A673 (cell line): ENCODE measurements around the gene FIGN. TPM values are rescaled to one million over a fixed set of nuclear protein-coding genes. Genes with fewer than 3 reads are reported as not detected.

ENCODE experiments used
- BruUV-seq: library from RNA; stranded (reverse); fragments of 400-500 nt; replicated peaks from 2 replicates; lab custom pipeline; 2021; lab: Mats Ljungman, UMichigan
- CTCF ChIA-PET: fragments of 300-600 bp; sonication (Branson Sonifier 250); formaldehyde crosslinking; loops from one replicate; lab custom pipeline; 2022; ENCODE audit warnings: antibody characterized with exemption; lab: Charles Lee
- POLR2A ChIA-PET: fragments of 300-600 bp; sonication (Branson Sonifier 250); formaldehyde crosslinking; loops from one replicate; lab custom pipeline; 2022; ENCODE audit warnings: antibody characterized with exemption; ENCODE audit not compliant: low non-redundant PET; lab: Charles Lee
- DNase-seq: peaks from one replicate; pipeline ENCODE4 v3.0.0-alpha.2; 2015; ENCODE audit warnings: low spot score
- H3K27ac ChIP-seq: fragments of 200-600 bp; sonication (generic); 2 replicates; pipeline ENCODE4 v1.5.1; 2016; ENCODE audit warnings: mixed run types, low read depth, mild to moderate bottlenecking, mixed read lengths, antibody characterized with exemption, low read length; ENCODE audit not compliant: poor library complexity, severe bottlenecking
- H3K27me3 ChIP-seq: fragments of 200-600 bp; sonication (generic); replicated peaks from 2 replicates; pipeline ENCODE4 v1.6.1; 2017; ENCODE audit warnings: mixed run types, low read depth, mild to moderate bottlenecking, mixed read lengths, antibody characterized with exemption, low read length; ENCODE audit not compliant: insufficient read depth, poor library complexity
- H3K36me3 ChIP-seq: fragments of 200-600 bp; sonication (generic); 2 replicates; pipeline ENCODE4 v1.6.1; 2016; ENCODE audit warnings: mixed run types, mild to moderate bottlenecking, mixed read lengths, antibody characterized with exemption, low read length; ENCODE audit not compliant: insufficient read depth, poor library complexity, severe bottlenecking
- H3K4me1 ChIP-seq: fragments of 200-600 bp; sonication (generic); 2 replicates; pipeline ENCODE4 v1.6.1; 2017; ENCODE audit warnings: mixed run types, mild to moderate bottlenecking, mixed read lengths, antibody characterized with exemption, low read length; ENCODE audit not compliant: insufficient read depth, poor library complexity, severe bottlenecking
- H3K4me3 ChIP-seq: fragments of 200-600 bp; sonication (generic); 2 replicates; pipeline ENCODE4 v1.5.1; 2016; ENCODE audit warnings: low read depth, mixed run types, mild to moderate bottlenecking, mixed read lengths, low read length; ENCODE audit not compliant: poor library complexity, severe bottlenecking
- H3K9me3 ChIP-seq: fragments of 200-600 bp; sonication (generic); 2 replicates; pipeline ENCODE4 v1.6.1; 2016; ENCODE audit warnings: mixed run types, low read depth, mild to moderate bottlenecking, mixed read lengths, antibody characterized with exemption, low read length; ENCODE audit not compliant: poor library complexity, severe bottlenecking
- EZH2 ChIP-seq: fragments of 200-600 bp; sonication (generic); IDR thresholded peaks from 2 replicates; pipeline ENCODE4 v1.6.1; 2017; ENCODE audit warnings: borderline replicate concordance, low read depth, mild to moderate bottlenecking, mixed read lengths, antibody characterized with exemption, low read length; ENCODE audit not compliant: poor library complexity, severe bottlenecking
- intact Hi-C: fragments of 100-400 bp; cut with micrococcal nuclease; formaldehyde crosslinking; loops from one replicate; pipeline ENCODE4 v1.10.0; 2022; ENCODE audit not compliant: unreplicated experiment
- total RNA-seq: library from RNA; stranded (reverse); gene quantifications from 2 replicates; pipeline ENCODE4 v1.2.3, GENCODE V29; 2021
- TF ChIP-seq, protein P1 (sequence below): fragments of 300-800, 200-600 bp; sonication (generic); conservative IDR thresholded peaks from 2 replicates; pipeline ENCODE4 v1.5.1; 2017; ENCODE audit warnings: low read depth, mild to moderate bottlenecking, antibody characterized with exemption, low read length, moderate library complexity, mixed read lengths

The FIGN gene
- total RNA-seq, 1 experiment from 2014 or later, result 0.24 TPM

DNA sequence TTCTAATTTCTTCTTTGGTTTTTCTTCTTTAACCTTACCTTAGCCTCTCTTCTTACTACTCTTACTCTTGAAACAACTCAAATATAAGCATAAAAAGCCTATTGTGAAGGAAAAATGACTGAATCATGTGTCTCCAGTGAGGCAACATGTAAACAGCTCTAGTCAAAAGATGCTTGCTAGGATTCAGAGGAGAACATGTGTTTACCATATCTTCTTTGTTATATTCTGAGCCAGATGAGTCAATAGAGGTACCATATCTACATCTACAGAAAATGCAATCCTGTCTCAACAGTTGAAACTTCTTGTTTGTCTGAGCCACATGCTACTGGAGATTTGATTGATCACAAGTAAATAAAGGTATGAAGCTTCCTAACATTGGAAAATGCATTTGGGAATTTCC lies 15.9 kb upstream of the FIGN start:
- Histone ChIP-seq H3K36me3 (no peaks in the 10 kb centered on the region), H3K27ac (no peak overlapping the region), H3K4me1 (no peaks in the 10 kb centered on the region), H3K27me3 (peaks cover 12% of the 10 kb centered on the region), H3K9me3 (no peaks in the 10 kb centered on the region), H3K4me3 (no peak overlapping the region)
- ChIA-PET CTCF (no interaction called here), POLR2A (no interaction called here)
- TF ChIP-seq, protein P1, sequence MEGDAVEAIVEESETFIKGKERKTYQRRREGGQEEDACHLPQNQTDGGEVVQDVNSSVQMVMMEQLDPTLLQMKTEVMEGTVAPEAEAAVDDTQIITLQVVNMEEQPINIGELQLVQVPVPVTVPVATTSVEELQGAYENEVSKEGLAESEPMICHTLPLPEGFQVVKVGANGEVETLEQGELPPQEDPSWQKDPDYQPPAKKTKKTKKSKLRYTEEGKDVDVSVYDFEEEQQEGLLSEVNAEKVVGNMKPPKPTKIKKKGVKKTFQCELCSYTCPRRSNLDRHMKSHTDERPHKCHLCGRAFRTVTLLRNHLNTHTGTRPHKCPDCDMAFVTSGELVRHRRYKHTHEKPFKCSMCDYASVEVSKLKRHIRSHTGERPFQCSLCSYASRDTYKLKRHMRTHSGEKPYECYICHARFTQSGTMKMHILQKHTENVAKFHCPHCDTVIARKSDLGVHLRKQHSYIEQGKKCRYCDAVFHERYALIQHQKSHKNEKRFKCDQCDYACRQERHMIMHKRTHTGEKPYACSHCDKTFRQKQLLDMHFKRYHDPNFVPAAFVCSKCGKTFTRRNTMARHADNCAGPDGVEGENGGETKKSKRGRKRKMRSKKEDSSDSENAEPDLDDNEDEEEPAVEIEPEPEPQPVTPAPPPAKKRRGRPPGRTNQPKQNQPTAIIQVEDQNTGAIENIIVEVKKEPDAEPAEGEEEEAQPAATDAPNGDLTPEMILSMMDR, result no peak
- TF ChIP-seq EZH2, result no peak
- no TSS peak for BruUV-seq
- intact Hi-C loops, result no loop called here
- no peak for DNase-seq

- BruUV-seq, result no TSS peak
- no peaks in the 10 kb centered on the region for H3K4me1 ChIP-seq
- CTCF ChIA-PET, result no interaction called here
- intact Hi-C loops, result no loop called here
- TF ChIP-seq EZH2, result no peak
- TF ChIP-seq, protein P1, result no peak
- POLR2A ChIA-PET, result no interaction called here
- H3K27me3 ChIP-seq, result peaks cover 15% of the 10 kb centered on the region
- H3K27ac ChIP-seq, result no peak overlapping the region
- no peaks in the 10 kb centered on the region for H3K36me3 ChIP-seq
- H3K9me3 ChIP-seq, result no peaks in the 10 kb centered on the region
- no peak overlapping the region for H3K4me3 ChIP-seq
- DNase-seq, result no peak
These were observed 12.6 kb upstream of the FIGN start for GRCh38 chr2:163748420-163748819.

DNA sequence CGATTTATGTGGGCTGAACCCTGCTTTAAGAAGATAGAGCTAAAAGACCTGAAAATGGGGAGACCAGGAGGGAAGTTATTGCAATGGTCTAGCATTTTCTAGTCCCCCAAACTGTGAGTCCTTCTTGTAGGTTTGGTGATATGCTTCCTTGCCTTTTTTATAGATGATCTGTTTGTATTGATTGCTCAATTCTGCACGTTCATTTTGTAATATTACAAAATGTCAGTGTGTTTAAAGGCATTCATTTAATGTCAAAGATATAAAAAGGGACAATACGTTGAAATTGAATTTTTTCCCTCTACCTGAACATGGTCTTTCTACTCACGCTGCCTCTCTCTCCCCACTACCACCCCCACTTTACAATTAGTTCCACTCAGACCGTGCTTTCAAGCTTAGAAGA lies 5.6 kb upstream of the FIGN start:
- Histone ChIP-seq H3K27ac (no peak overlapping the region), H3K4me3 (no peak overlapping the region), H3K36me3 (no peaks in the 10 kb centered on the region), H3K9me3 (no peaks in the 10 kb centered on the region), H3K27me3 (peaks cover 65% of the 10 kb centered on the region), H3K4me1 (no peaks in the 10 kb centered on the region)
- CTCF ChIA-PET, result no interaction called here
- BruUV-seq, result no TSS peak
- TF ChIP-seq EZH2, result no peak
- TF ChIP-seq, protein P1, result no peak
- POLR2A ChIA-PET, result no interaction called here
- intact Hi-C loops, result no loop called here
- DNase-seq, result no peak
